OCI-LY7 (cell line): ENCODE measurements around the gene PDLIM3. TPM values are rescaled to one million over a fixed set of nuclear protein-coding genes. Genes with fewer than 3 reads are reported as not detected.
"Not testable (repeated sequence)": the region's sequence is repeated elsewhere in the genome, so short reads cannot be mapped to it uniquely, and the experiment has no call there.

Source experiments
- BruUV-seq: library from RNA; stranded (reverse); fragments of 400-500 nt; replicated peaks from 2 replicates; lab custom pipeline; 2021; lab: Mats Ljungman, UMichigan
- CTCF ChIA-PET: fragments of 300-600 bp; sonication (Branson Sonifier 250); formaldehyde crosslinking; loops from one replicate; lab custom pipeline; 2022; ENCODE audit warnings: antibody characterized with exemption; ENCODE audit not compliant: unreplicated experiment; lab: Charles Lee
- POLR2A ChIA-PET: fragments of 300-600 bp; sonication (Branson Sonifier 250); formaldehyde crosslinking; loops from one replicate; lab custom pipeline; 2022; ENCODE audit warnings: antibody characterized with exemption; lab: Charles Lee
- DNase-seq: peaks from one replicate; pipeline ENCODE4 v3.0.0-alpha.2; 2015; ENCODE audit warnings: low spot score
- H2AFZ ChIP-seq: fragments of 200-600 bp; sonication (generic), shearing (Covaris generic); 2 replicates; pipeline ENCODE4 v1.6.1; 2014; ENCODE audit warnings: mild to moderate bottlenecking, antibody characterized with exemption, low read length, moderate library complexity
- H3K27ac ChIP-seq: fragments of 200-600 bp; sonication (generic); 2 replicates; pipeline ENCODE4 v1.5.1; 2014; ENCODE audit warnings: mixed run types, low read depth, mild to moderate bottlenecking, moderate library complexity, low read length, inconsistent platforms; ENCODE audit not compliant: poor library complexity, severe bottlenecking
- H3K36me3 ChIP-seq: fragments of 200-600 bp; sonication (generic); 2 replicates; pipeline ENCODE4 v1.6.1; 2014; ENCODE audit warnings: mild to moderate bottlenecking, antibody characterized with exemption, low read length, moderate library complexity, mixed read lengths; ENCODE audit not compliant: insufficient read depth
- H3K4me1 ChIP-seq: fragments of 200-600 bp; sonication (generic); 2 replicates; pipeline ENCODE4 v1.5.1; 2014; ENCODE audit warnings: mild to moderate bottlenecking, low read length; ENCODE audit not compliant: insufficient read depth, poor library complexity, severe bottlenecking
- H3K4me2 ChIP-seq: fragments of 200-600 bp; sonication (generic); 2 replicates; pipeline ENCODE4 v1.6.1; 2014; ENCODE audit warnings: mild to moderate bottlenecking, low read length
- H3K4me3 ChIP-seq: fragments of 200-600 bp; sonication (generic); 2 replicates; pipeline ENCODE4 v1.5.1; 2014; ENCODE audit warnings: mild to moderate bottlenecking, low read depth, low read length; ENCODE audit not compliant: poor library complexity, severe bottlenecking
- H3K79me2 ChIP-seq: fragments of 200-600 bp; sonication (generic); 2 replicates; pipeline ENCODE4 v1.6.1; 2016; ENCODE audit warnings: low read depth, mild to moderate bottlenecking, low read length, moderate library complexity, mixed read lengths; ENCODE audit not compliant: insufficient read depth
- H3K9me2 ChIP-seq: fragments of 200-600 bp; sonication (generic); 2 replicates; pipeline ENCODE4 v1.6.1; 2016; ENCODE audit warnings: mild to moderate bottlenecking, low read length, mixed read lengths; ENCODE audit not compliant: insufficient read depth
- H3K9me3 ChIP-seq: fragments of 200-600 bp; sonication (generic); 2 replicates; pipeline ENCODE4 v1.6.1; 2014; ENCODE audit warnings: mild to moderate bottlenecking, mixed run types, low read length, mixed read lengths
- H4K20me1 ChIP-seq: fragments of 200-600 bp; sonication (generic); 2 replicates; pipeline ENCODE4 v1.6.1; 2014; ENCODE audit warnings: mild to moderate bottlenecking, antibody characterized with exemption, low read length, moderate library complexity, mixed read lengths; ENCODE audit not compliant: insufficient read depth
- EZH2phosphoT487 ChIP-seq: fragments of 200-600 bp; sonication (generic); IDR thresholded peaks from 2 replicates; pipeline ENCODE4 v1.6.1; 2018; ENCODE audit warnings: low read depth, borderline replicate concordance, mild to moderate bottlenecking, mixed run types, antibody characterized with exemption, low read length, moderate library complexity, mixed read lengths
- intact Hi-C: fragments of 100-400 bp; cut with micrococcal nuclease; formaldehyde crosslinking; loops from one replicate; pipeline ENCODE4 v1.10.0; 2022; ENCODE audit not compliant: unreplicated experiment
- total RNA-seq, 2 experiments: library from RNA; depleted of rRNA in 1 of 2; stranded (reverse); fragments of >200 nt in 1 of 2; shearing (Covaris generic) in 1 of 2; gene quantifications; 2 replicates each; pipeline ENCODE4 v1.2.3, GENCODE V29; 2014 to 2022
- TF ChIP-seq, protein P1 (sequence below): fragments of 200-600 bp; sonication (generic); conservative IDR thresholded peaks from 2 replicates; pipeline ENCODE4 v1.5.1; 2014; ENCODE audit warnings: mild to moderate bottlenecking, antibody characterized with exemption, low read length, moderate library complexity, mixed read lengths

PDLIM3 gene
- total RNA-seq, 2 experiments from 2014 or later: 0.03 TPM; not detected in 1

DNA sequence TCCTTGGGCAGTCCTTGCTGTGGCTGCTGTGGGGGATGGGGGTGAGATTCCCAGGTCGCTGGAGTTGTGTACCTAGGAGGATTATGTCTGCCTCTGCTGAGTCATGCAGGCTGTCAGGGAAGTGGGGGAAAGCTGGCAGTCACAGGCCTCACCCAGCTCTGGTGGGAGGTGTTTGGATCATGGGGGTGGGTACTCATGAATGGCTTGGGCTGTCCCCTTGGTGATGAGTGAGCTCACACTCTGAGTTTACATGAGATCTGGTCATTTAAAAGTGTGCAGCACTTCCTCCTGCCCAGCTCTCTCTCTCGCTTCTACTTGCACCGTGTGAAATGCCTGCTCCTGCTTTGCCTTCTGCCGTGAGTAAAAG is 24.6 kb upstream of the PDLIM3 start:
- H3K79me2 ChIP-seq: no peaks in the 10 kb centered on the region
- no peaks in the 10 kb centered on the region for H3K36me3 ChIP-seq
- no peak overlapping the region for H3K4me3 ChIP-seq
- no TSS peak for BruUV-seq
- H3K27ac ChIP-seq: no peak overlapping the region
- no peaks in the 10 kb centered on the region for H4K20me1 ChIP-seq
- no peaks in the 10 kb centered on the region for H3K9me2 ChIP-seq
- no peaks in the 10 kb centered on the region for H3K9me3 ChIP-seq
- no peak for DNase-seq
- no peaks in the 10 kb centered on the region for H3K4me1 ChIP-seq
- no peak overlapping the region for H3K4me2 ChIP-seq
- POLR2A ChIA-PET: interaction anchor here (0.6 to 0.9 kb wide), 2 partner anchors 28 to 70 kb away, joined by 5 to 7 read pairs; no protein-coding TSS in a partner anchor
- no peak for TF ChIP-seq EZH2phosphoT487
- TF ChIP-seq, protein P1, sequence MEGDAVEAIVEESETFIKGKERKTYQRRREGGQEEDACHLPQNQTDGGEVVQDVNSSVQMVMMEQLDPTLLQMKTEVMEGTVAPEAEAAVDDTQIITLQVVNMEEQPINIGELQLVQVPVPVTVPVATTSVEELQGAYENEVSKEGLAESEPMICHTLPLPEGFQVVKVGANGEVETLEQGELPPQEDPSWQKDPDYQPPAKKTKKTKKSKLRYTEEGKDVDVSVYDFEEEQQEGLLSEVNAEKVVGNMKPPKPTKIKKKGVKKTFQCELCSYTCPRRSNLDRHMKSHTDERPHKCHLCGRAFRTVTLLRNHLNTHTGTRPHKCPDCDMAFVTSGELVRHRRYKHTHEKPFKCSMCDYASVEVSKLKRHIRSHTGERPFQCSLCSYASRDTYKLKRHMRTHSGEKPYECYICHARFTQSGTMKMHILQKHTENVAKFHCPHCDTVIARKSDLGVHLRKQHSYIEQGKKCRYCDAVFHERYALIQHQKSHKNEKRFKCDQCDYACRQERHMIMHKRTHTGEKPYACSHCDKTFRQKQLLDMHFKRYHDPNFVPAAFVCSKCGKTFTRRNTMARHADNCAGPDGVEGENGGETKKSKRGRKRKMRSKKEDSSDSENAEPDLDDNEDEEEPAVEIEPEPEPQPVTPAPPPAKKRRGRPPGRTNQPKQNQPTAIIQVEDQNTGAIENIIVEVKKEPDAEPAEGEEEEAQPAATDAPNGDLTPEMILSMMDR: no peak
- no peak overlapping the region for H2AFZ ChIP-seq
- CTCF ChIA-PET: no interaction called here
- intact Hi-C loops: no loop called here

DNA sequence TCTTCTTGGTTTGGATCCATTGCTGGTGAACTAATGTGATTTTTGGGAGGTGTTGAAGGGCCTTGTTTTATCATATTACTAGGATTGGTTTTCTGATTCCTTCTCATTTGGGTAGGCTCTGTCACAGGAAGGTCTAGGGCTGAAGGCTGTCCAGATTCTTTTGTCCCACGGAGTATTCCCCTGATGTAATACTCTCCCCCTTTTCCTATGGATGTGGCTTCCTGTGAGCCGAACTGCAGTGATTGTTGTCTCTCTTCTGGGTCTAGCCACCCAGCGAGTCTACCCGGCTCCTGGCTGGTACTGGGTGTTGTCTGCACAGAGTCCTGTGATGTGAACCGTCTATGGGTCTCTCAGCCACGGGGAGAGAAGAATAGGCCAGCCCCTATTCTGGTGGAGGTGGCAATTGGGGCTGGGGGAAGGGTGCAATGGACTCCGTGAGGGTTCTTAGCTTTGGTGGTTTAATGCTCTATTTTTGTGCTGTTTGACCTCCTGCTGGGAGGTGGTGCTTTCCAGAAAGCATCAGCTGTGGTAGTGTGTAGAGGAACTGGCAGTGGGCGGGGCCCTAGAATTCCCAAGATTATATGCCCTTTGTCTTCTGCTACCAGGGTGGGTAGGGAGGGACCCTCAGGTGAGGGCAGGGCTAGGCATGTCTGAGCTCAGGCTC is 24.1 kb upstream of the PDLIM3 start:
- H3K4me2 ChIP-seq, H3K4me3 ChIP-seq, H3K36me3 ChIP-seq, intact Hi-C loops, CTCF ChIA-PET, DNase-seq, H3K27ac ChIP-seq, H4K20me1 ChIP-seq, H2AFZ ChIP-seq, BruUV-seq, H3K79me2 ChIP-seq, H3K9me2 ChIP-seq, H3K9me3 ChIP-seq, H3K4me1 ChIP-seq: not testable (repeated sequence)
- POLR2A ChIA-PET: interaction anchor here (0.6 to 1.5 kb wide), 3 partner anchors 27 to 1295 kb away, joined by 3 to 5 read pairs (median 4); no protein-coding TSS in a partner anchor

DNA sequence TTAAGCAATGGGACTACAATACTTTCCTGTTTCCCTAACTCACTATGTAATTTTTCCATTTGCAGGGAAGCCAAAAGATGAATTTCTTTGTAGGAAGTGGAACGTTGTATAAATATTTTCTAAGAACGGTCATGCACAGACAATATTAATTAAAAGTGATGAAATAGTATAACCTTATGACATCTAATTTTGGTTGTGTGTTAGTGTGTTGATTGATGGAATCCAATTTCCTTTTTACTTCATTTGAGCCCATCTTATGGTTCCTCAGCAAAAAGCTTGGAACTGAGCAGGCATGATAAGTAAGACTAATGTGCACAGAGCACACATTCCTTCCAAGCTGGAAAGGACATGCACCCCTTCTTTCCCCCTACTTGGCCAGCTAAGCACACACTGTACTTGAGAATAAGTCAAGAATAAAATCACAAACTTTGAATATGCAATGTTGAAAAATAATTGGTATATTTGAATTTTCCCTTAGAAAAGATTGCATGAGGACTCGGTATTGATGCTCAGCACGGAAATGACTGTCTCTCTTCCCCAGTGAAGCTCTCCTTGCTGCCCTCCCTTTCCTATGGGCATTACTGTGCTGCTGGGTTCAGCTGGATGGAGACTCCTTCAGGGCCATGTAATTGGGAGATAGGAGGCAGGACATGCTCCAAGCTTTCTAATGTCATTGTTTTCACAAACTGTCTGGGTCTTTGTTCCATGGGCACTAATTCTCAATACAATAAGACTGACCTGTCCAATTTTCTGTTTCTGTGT is 19.2 kb upstream of the PDLIM3 start:
- POLR2A ChIA-PET: no interaction called here
- H3K27ac ChIP-seq: no peak overlapping the region

More for the DNA sequence above, 19.2 kb upstream of the PDLIM3 start:
- Histone ChIP-seq H3K36me3 (no peaks in the 10 kb centered on the region), H3K79me2 (no peaks in the 10 kb centered on the region), H2AFZ (no peak overlapping the region), H3K4me3 (no peak overlapping the region), H3K9me2 (no peaks in the 10 kb centered on the region), H3K9me3 (no peaks in the 10 kb centered on the region), H3K4me1 (no peaks in the 10 kb centered on the region), H3K4me2 (no peak overlapping the region), H4K20me1 (no peaks in the 10 kb centered on the region)
- intact Hi-C loops: no loop called here
- no TSS peak for BruUV-seq
- DNase-seq: no peak
- CTCF ChIA-PET: no interaction called here
- TF ChIP-seq, protein P1: no peak
- no peak for TF ChIP-seq EZH2phosphoT487
